HepG2 (cell line): ENCODE measurements around the gene PCDHGB1.

Experiments used
- CBFB ChIP-seq: sonication (generic); formaldehyde crosslinking; IDR thresholded peaks from 2 replicates; pipeline ENCODE4 v1.4.0; 2020; ENCODE audit warnings: missing genetic modification reagents
- E2F5 ChIP-seq: sonication (generic); formaldehyde crosslinking; conservative IDR thresholded peaks from 2 replicates; pipeline ENCODE4 v1.4.0; 2020; ENCODE audit warnings: missing genetic modification reagents
- EEA1 ChIP-seq: sonication (generic); formaldehyde crosslinking; IDR thresholded peaks from 2 replicates; pipeline ENCODE4 v1.5.1; 2020; ENCODE audit warnings: mild to moderate bottlenecking, missing genetic modification reagents, borderline replicate concordance
- FOSL1 ChIP-seq: sonication (generic); formaldehyde crosslinking; IDR thresholded peaks from 2 replicates; pipeline ENCODE4 v1.9.0; 2021; ENCODE audit warnings: missing genetic modification reagents, borderline replicate concordance
- KLF6 ChIP-seq: IDR thresholded peaks from 2 replicates; pipeline ENCODE4 v1.8.0; 2016; ENCODE audit warnings: missing biosample characterization, missing genetic modification reagents
- MAZ ChIP-seq, 2 experiments: sonication (generic) in 1 of 2; formaldehyde crosslinking in 1 of 2; IDR thresholded peaks; 2 replicates each; pipeline versions ENCODE4 v1.5.0 to v1.6.1; 2012 to 2020; ENCODE audit warnings: low read depth in 2 of 2, mild to moderate bottlenecking in 2 of 2, borderline replicate concordance in 1 of 2, improper control_type of control experiment in 1 of 2, low read length in 1 of 2, missing genetic modification reagents in 1 of 2, moderate library complexity in 1 of 2
- PITX1 ChIP-seq: sonication (generic); formaldehyde crosslinking; IDR thresholded peaks from 2 replicates; pipeline ENCODE4 v1.5.1; 2020; ENCODE audit warnings: mild to moderate bottlenecking, missing genetic modification reagents
- TCF7 ChIP-seq: sonication (generic); IDR thresholded peaks from 2 replicates; pipeline ENCODE4 v1.6.1; 2016; ENCODE audit warnings: antibody characterized with exemption, low read depth
- YY1 ChIP-seq: IDR thresholded peaks from 2 replicates; pipeline ENCODE4 v1.6.1; 2011; ENCODE audit warnings: low read length, low read depth, moderate library complexity, mild to moderate bottlenecking; ENCODE audit not compliant: insufficient read depth, insufficient replicate concordance
- ZFP91 ChIP-seq: sonication (generic); formaldehyde crosslinking; IDR thresholded peaks from 2 replicates; pipeline ENCODE4 v1.9.0; 2022; ENCODE audit warnings: missing genetic modification reagents, mild to moderate bottlenecking, borderline replicate concordance
- ZNF382 ChIP-seq: sonication (generic); formaldehyde crosslinking; IDR thresholded peaks from 2 replicates; pipeline ENCODE4 v1.5.0; 2020; ENCODE audit warnings: missing genetic modification reagents, mild to moderate bottlenecking, borderline replicate concordance
- TF ChIP-seq, protein P1 (sequence below): sonication (generic); formaldehyde crosslinking; IDR thresholded peaks from 2 replicates; pipeline ENCODE4 v1.8.1; 2023; ENCODE audit warnings: missing genetic modification reagents, mild to moderate bottlenecking, borderline replicate concordance
- TF ChIP-seq, protein P2 (sequence below): sonication (generic); formaldehyde crosslinking; IDR thresholded peaks from 2 replicates; pipeline ENCODE4 v1.5.0; 2020; ENCODE audit warnings: mild to moderate bottlenecking, missing genetic modification reagents, moderate library complexity

- no peak for TF ChIP-seq ZFP91 (CRISPR knock-in tag)
- no peak for TF ChIP-seq E2F5
- no peak for TF ChIP-seq EEA1 (CRISPR knock-in tag)
- TF ChIP-seq CBFB (CRISPR knock-in tag) = no peak
- TF ChIP-seq, protein P1, sequence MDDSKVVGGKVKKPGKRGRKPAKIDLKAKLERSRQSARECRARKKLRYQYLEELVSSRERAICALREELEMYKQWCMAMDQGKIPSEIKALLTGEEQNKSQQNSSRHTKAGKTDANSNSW = no peak
- TF ChIP-seq YY1 = no peak
- TF ChIP-seq, protein P2, sequence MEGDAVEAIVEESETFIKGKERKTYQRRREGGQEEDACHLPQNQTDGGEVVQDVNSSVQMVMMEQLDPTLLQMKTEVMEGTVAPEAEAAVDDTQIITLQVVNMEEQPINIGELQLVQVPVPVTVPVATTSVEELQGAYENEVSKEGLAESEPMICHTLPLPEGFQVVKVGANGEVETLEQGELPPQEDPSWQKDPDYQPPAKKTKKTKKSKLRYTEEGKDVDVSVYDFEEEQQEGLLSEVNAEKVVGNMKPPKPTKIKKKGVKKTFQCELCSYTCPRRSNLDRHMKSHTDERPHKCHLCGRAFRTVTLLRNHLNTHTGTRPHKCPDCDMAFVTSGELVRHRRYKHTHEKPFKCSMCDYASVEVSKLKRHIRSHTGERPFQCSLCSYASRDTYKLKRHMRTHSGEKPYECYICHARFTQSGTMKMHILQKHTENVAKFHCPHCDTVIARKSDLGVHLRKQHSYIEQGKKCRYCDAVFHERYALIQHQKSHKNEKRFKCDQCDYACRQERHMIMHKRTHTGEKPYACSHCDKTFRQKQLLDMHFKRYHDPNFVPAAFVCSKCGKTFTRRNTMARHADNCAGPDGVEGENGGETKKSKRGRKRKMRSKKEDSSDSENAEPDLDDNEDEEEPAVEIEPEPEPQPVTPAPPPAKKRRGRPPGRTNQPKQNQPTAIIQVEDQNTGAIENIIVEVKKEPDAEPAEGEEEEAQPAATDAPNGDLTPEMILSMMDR = no peak
- TF ChIP-seq MAZ (IDR thresholded peaks at IDR 0.05; ENCODE audit: borderline replicate concordance, low read depth, low read length) = no peak
- no peak for TF ChIP-seq MAZ (CRISPR knock-in tag; IDR thresholded peaks at IDR 0.05; ENCODE audit: low read depth)
- no peak for TF ChIP-seq PITX1 (CRISPR knock-in tag)
- TF ChIP-seq ZNF382 (CRISPR knock-in tag) = no peak
- TF ChIP-seq TCF7 = no peak
- no peak for TF ChIP-seq KLF6 (CRISPR knock-in tag)
- TF ChIP-seq FOSL1 = no peak
Observed at GRCh38 chr5:141393267-141393666, 43.4 kb downstream of the PCDHGB1 start.
